CD4-positive, alpha-beta memory T cell (primary cell): ENCODE data around the gene SLC5A8. TPM values are rescaled to one million over a fixed set of nuclear protein-coding genes. Genes with fewer than 3 reads are reported as not detected.
"Not testable (repeated sequence)": the region's sequence is repeated elsewhere in the genome, so short reads cannot be mapped to it uniquely, and the experiment has no call there.

Experiments
- CTCF ChIA-PET: fragments of 350-600 bp; sonication (Branson Sonifier 250); formaldehyde crosslinking; loops from one replicate; lab custom pipeline; 2021; ENCODE audit warnings: inconsistent platforms; ENCODE audit not compliant: partially characterized antibody; lab: Charles Lee
- POLR2A ChIA-PET: fragments of 350-600 bp; sonication (Branson Sonifier 250); formaldehyde crosslinking; loops from one replicate; lab custom pipeline; 2021; ENCODE audit not compliant: partially characterized antibody; lab: Charles Lee
- DNase-seq, 5 donors: peaks; one replicate each; pipeline versions ENCODE4 v3.0.0 to v3.0.0-alpha.2; 2020 to 2022; ENCODE audit warnings: mixed read lengths in 1 of 5
- H3K27ac ChIP-seq: one replicate; pipeline ENCODE4 v1.7.0; 2013; ENCODE audit warnings: low read depth, low read length
- H3K27me3 ChIP-seq: 2 replicates; pipeline ENCODE4 v1.7.0; 2013; ENCODE audit warnings: mild to moderate bottlenecking, low read length, moderate library complexity; ENCODE audit not compliant: insufficient read depth
- H3K36me3 ChIP-seq: 2 replicates; pipeline ENCODE4 v1.7.0; 2013; ENCODE audit warnings: mild to moderate bottlenecking, low read length, moderate library complexity; ENCODE audit not compliant: insufficient read depth
- H3K4me1 ChIP-seq: 2 replicates; pipeline ENCODE4 v1.7.0; 2013; ENCODE audit warnings: mild to moderate bottlenecking, low read length, moderate library complexity; ENCODE audit not compliant: insufficient read depth
- H3K4me3 ChIP-seq, 2 donors: one replicate each; pipeline ENCODE4 v1.7.0; 2013; ENCODE audit warnings: low read length in 2 of 2, mild to moderate bottlenecking in 1 of 2
- H3K9me3 ChIP-seq, 2 donors: one replicate each; pipeline ENCODE4 v1.7.0; 2013; ENCODE audit warnings: low read length in 2 of 2, control low read depth in 1 of 2; ENCODE audit not compliant: control insufficient read depth in 1 of 2
- H3K27ac Mint-ChIP-seq, 7 donors: one replicate each; pipeline ENCODE4 v1.8.0; 2020 to 2021; ENCODE audit warnings: mixed read lengths in 7 of 7, mild to moderate bottlenecking in 6 of 7, inconsistent platforms in 3 of 7, moderate library complexity in 3 of 7
- H3K27me3 Mint-ChIP-seq, 2 donors: one replicate each; pipeline ENCODE4 v1.8.0; 2020 to 2021; ENCODE audit warnings: mixed read lengths in 2 of 2
- H3K36me3 Mint-ChIP-seq, 2 donors: one replicate each; pipeline ENCODE4 v1.8.0; 2020 to 2021; ENCODE audit warnings: mixed read lengths in 2 of 2, inconsistent platforms in 1 of 2, mild to moderate bottlenecking in 1 of 2
- H3K4me1 Mint-ChIP-seq, 4 donors: one replicate each; pipeline ENCODE4 v1.8.0; 2020 to 2021; ENCODE audit warnings: mixed read lengths in 4 of 4, mild to moderate bottlenecking in 1 of 4
- H3K4me3 Mint-ChIP-seq, 8 donors: one replicate each; pipeline ENCODE4 v1.8.0; 2020 to 2021; ENCODE audit warnings: mixed read lengths in 8 of 8, mild to moderate bottlenecking in 7 of 8, moderate library complexity in 6 of 8, inconsistent platforms in 3 of 8
- H3K9me3 Mint-ChIP-seq, 8 donors: one replicate each; pipeline ENCODE4 v1.8.0; 2020 to 2021; ENCODE audit warnings: mixed read lengths in 8 of 8, mild to moderate bottlenecking in 5 of 8, inconsistent platforms in 3 of 8, moderate library complexity in 1 of 8
- intact Hi-C: fragments of 100-400 bp; cut with micrococcal nuclease; formaldehyde crosslinking; loops from one replicate; pipeline ENCODE4 v1.15.1; 2023
- polyA plus RNA-seq, 2 donors: library from polyadenylated mRNA; unstranded; fragments of 300-500 nt; fragmentation: Illumina TruSeq; gene quantifications; one replicate each; pipeline ENCODE4 v1.2.3, GENCODE V29; 2021
- total RNA-seq, 2 experiments: library from RNA; stranded (reverse); gene quantifications; one replicate each; pipeline ENCODE4 v1.2.3, GENCODE V29; 2021

The SLC5A8 gene
- total and polyA plus RNA-seq, 4 experiments from 2014 or later, result not detected

DNA sequence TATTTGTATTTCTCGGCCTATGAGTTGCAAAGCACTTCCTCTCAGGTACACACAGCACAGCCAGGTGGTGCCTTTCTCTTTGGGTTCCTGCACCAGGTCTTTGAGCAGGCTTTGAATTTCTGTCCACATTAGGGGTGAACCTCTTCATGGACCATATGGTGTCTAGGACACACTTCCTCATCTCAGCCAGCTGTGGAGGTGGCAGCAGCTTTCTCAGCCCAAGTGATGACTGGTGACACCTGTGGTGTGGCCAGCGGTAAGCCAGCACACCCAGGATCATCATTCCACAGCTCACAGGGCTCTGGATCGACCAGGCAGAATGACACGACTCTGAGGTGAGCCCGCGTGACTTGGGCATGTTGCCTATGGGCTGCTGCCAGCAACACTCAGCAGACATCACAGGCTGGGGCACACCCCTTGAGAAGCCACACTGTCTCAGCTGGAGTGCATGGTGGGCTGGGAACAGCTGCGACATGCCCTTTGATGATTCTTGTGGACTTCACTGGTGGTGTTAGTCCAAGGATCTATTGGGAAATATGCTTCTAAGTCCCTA lies 36.8 kb downstream of the SLC5A8 start:
- H3K36me3 ChIP-seq, result no peaks in the 10 kb centered on the region
- H3K9me3 Mint-ChIP-seq, result peaks cover 0 to 9% (median 2%) of the 10 kb centered on the region in 8 donors
- H3K4me1 Mint-ChIP-seq, result no peaks in the 10 kb centered on the region
- no peak overlapping the region for H3K27ac Mint-ChIP-seq
- H3K36me3 Mint-ChIP-seq, result no peaks in the 10 kb centered on the region
- H3K4me3 ChIP-seq, result no peak overlapping the region
- ChIA-PET POLR2A (no interaction called here), CTCF (no interaction called here)
- H3K4me1 ChIP-seq, result no peaks in the 10 kb centered on the region
- H3K27me3 ChIP-seq, result no peaks in the 10 kb centered on the region
- intact Hi-C loops, result no loop called here
- peak in 1 of 5 donors; percentile 19 for DNase-seq
- H3K27me3 Mint-ChIP-seq, result peaks cover 3 to 8% of the 10 kb centered on the region in 2 donors
- no peak overlapping the region for H3K27ac ChIP-seq
- no peaks in the 10 kb centered on the region for H3K9me3 ChIP-seq
- no peak overlapping the region for H3K4me3 Mint-ChIP-seq

- peaks cover 3 to 8% of the 10 kb centered on the region in 2 donors for H3K27me3 Mint-ChIP-seq
- no peak for DNase-seq
- H3K9me3 ChIP-seq, result no peaks in the 10 kb centered on the region
- peak overlapping the region in 1 of 8 donors; percentile 52 for H3K4me3 Mint-ChIP-seq
- ChIA-PET POLR2A (no interaction called here), CTCF (no interaction called here)
- no peaks in the 10 kb centered on the region for H3K36me3 Mint-ChIP-seq
- no peaks in the 10 kb centered on the region for H3K4me1 ChIP-seq
- no peak overlapping the region for H3K4me3 ChIP-seq
- no peak overlapping the region for H3K27ac ChIP-seq
- H3K27me3 ChIP-seq, result no peaks in the 10 kb centered on the region
- no peak overlapping the region for H3K27ac Mint-ChIP-seq
- intact Hi-C loops, result no loop called here
- H3K36me3 ChIP-seq, result no peaks in the 10 kb centered on the region
- H3K9me3 Mint-ChIP-seq, result peaks cover 0 to 9% (median 2%) of the 10 kb centered on the region in 8 donors
- H3K4me1 Mint-ChIP-seq, result no peaks in the 10 kb centered on the region
Measured at GRCh38 chr12:101172316-101172715, 37.7 kb downstream of the SLC5A8 start.

- no peak for DNase-seq
- intact Hi-C loops, result no loop called here
- H3K36me3 Mint-ChIP-seq, result no peaks in the 10 kb centered on the region
- H3K4me3 Mint-ChIP-seq, result no peak overlapping the region
- CTCF ChIA-PET, result no interaction called here
- Histone ChIP-seq H3K9me3 (no peaks in the 10 kb centered on the region), H3K4me3 (no peak overlapping the region), H3K4me1 (no peaks in the 10 kb centered on the region), H3K36me3 (no peaks in the 10 kb centered on the region), H3K27me3 (no peaks in the 10 kb centered on the region), H3K27ac (no peak overlapping the region)
- peaks cover 0 to 9% (median 1%) of the 10 kb centered on the region in 8 donors for H3K9me3 Mint-ChIP-seq
- POLR2A ChIA-PET, result no interaction called here
- H3K27ac Mint-ChIP-seq, result no peak overlapping the region
- H3K4me1 Mint-ChIP-seq, result no peaks in the 10 kb centered on the region
- H3K27me3 Mint-ChIP-seq, result peaks cover 3 to 6% of the 10 kb centered on the region in 2 donors
Measured at GRCh38 chr12:101168001-101168400, 42.0 kb downstream of the SLC5A8 start.

GRCh38 chr12:101166866-101167265 lies 43.2 kb downstream of the SLC5A8 start:
- no peak overlapping the region for H3K4me3 Mint-ChIP-seq
- Histone ChIP-seq H3K36me3 (no peaks in the 10 kb centered on the region), H3K4me3 (no peak overlapping the region), H3K4me1 (no peaks in the 10 kb centered on the region), H3K27ac (no peak overlapping the region), H3K9me3 (no peaks in the 10 kb centered on the region), H3K27me3 (no peaks in the 10 kb centered on the region)
- CTCF ChIA-PET, result no interaction called here
- peaks cover 3 to 6% of the 10 kb centered on the region in 2 donors for H3K27me3 Mint-ChIP-seq
- no peaks in the 10 kb centered on the region for H3K36me3 Mint-ChIP-seq
- peaks cover 0 to 7% (median 1%) of the 10 kb centered on the region in 8 donors for H3K9me3 Mint-ChIP-seq
- H3K27ac Mint-ChIP-seq, result no peak overlapping the region
- POLR2A ChIA-PET, result no interaction called here
- intact Hi-C loops, result no loop called here
- DNase-seq, result no peak
- H3K4me1 Mint-ChIP-seq, result no peaks in the 10 kb centered on the region

- H3K36me3 Mint-ChIP-seq, result no peaks in the 10 kb centered on the region
- no peak overlapping the region for H3K27ac Mint-ChIP-seq
- no peak overlapping the region for H3K27ac ChIP-seq
- no peaks in the 10 kb centered on the region for H3K9me3 ChIP-seq
- POLR2A ChIA-PET, result no interaction called here
- H3K9me3 Mint-ChIP-seq, result peaks cover 0 to 5% (median 0%) of the 10 kb centered on the region in 8 donors
- H3K27me3 ChIP-seq, result no peaks in the 10 kb centered on the region
- intact Hi-C loops, result no loop called here
- CTCF ChIA-PET, result no interaction called here
- no peaks in the 10 kb centered on the region for H3K36me3 ChIP-seq
- H3K4me3 ChIP-seq, result no peak overlapping the region
- no peaks in the 10 kb centered on the region for H3K4me1 ChIP-seq
- H3K4me3 Mint-ChIP-seq, result no peak overlapping the region
- peak in 1 of 5 donors; percentile 13 for DNase-seq
- no peaks in the 10 kb centered on the region for H3K4me1 Mint-ChIP-seq
- peaks cover 0 to 3% of the 10 kb centered on the region in 2 donors for H3K27me3 Mint-ChIP-seq
Measured at GRCh38 chr12:101165319-101165718, 44.7 kb downstream of the SLC5A8 start.

GRCh38 chr12:101145777-101146431 lies 64.1 kb downstream of the SLC5A8 start:
- H3K4me3 ChIP-seq, H3K27ac Mint-ChIP-seq, H3K4me1 Mint-ChIP-seq, H3K4me3 Mint-ChIP-seq, H3K36me3 Mint-ChIP-seq, H3K4me1 ChIP-seq, intact Hi-C loops, H3K9me3 ChIP-seq, CTCF ChIA-PET, H3K27me3 Mint-ChIP-seq, H3K27ac ChIP-seq, H3K9me3 Mint-ChIP-seq, H3K27me3 ChIP-seq, POLR2A ChIA-PET, H3K36me3 ChIP-seq: not testable (repeated sequence)
- DNase-seq, result peak in 1 of 5 donors; percentile 27

- Mint-ChIP-seq H3K36me3 (no peaks in the 10 kb centered on the region), H3K4me1 (no peaks in the 10 kb centered on the region), H3K27me3 (peaks cover 1 to 4% of the 10 kb centered on the region in 2 donors), H3K9me3 (peaks cover 0 to 4% (median 2%) of the 10 kb centered on the region in 8 donors), H3K27ac (no peak overlapping the region), H3K4me3 (no peak overlapping the region)
- no peak for DNase-seq
- no peaks in the 10 kb centered on the region for H3K27me3 ChIP-seq
- no peak overlapping the region for H3K4me3 ChIP-seq
- POLR2A ChIA-PET, result no interaction called here
- CTCF ChIA-PET, result no interaction called here
- H3K36me3 ChIP-seq, result no peaks in the 10 kb centered on the region
- no peaks in the 10 kb centered on the region for H3K9me3 ChIP-seq
- H3K4me1 ChIP-seq, result no peaks in the 10 kb centered on the region
- intact Hi-C loops, result no loop called here
- no peak overlapping the region for H3K27ac ChIP-seq
Measured at GRCh38 chr12:101127521-101128219, 82.4 kb downstream of the SLC5A8 start.
